Measurements from ENCODE around the gene KRTAP9-3.
"Not testable (repeated sequence)": the region's sequence is repeated elsewhere in the genome, so short reads cannot be mapped to it uniquely, and the experiment has no call there.

KRTAP9-3 gene

GRCh38 chr17:41230094-41230493 is 2.2 kb upstream of the KRTAP9-3 start:
- no peaks in the 10 kb centered on the region for H3K9me3 Mint-ChIP-seq

GRCh38 chr17:41231731-41232130 is 518 bp upstream of the KRTAP9-3 start:
- Mint-ChIP-seq H3K4me3 (no peak overlapping the region), H3K27me3 (ENCODE audit: low read depth) (peaks cover 12% of the 10 kb centered on the region), H3K9me3 (no peaks in the 10 kb centered on the region), H3K27ac (no peak overlapping the region), H3K4me1 (ENCODE audit: low read depth) (no peaks in the 10 kb centered on the region), H3K36me3 (ENCODE audit: low read depth) (no peaks in the 10 kb centered on the region)

More at GRCh38 chr17:41230094-41230493, 2.2 kb upstream of the KRTAP9-3 start:
- H3K27me3 Mint-ChIP-seq (ENCODE audit: low read depth) = peaks cover 12% of the 10 kb centered on the region
- no peak overlapping the region for H3K27ac Mint-ChIP-seq
- no peaks in the 10 kb centered on the region for H3K4me1 Mint-ChIP-seq (ENCODE audit: low read depth)
- no peak overlapping the region for H3K4me3 Mint-ChIP-seq
- H3K36me3 Mint-ChIP-seq (ENCODE audit: low read depth) = no peaks in the 10 kb centered on the region

- H3K27me3 Mint-ChIP-seq (ENCODE audit: low read depth); H3K36me3 Mint-ChIP-seq (ENCODE audit: low read depth): not testable (repeated sequence)
Observed at GRCh38 chr17:41237116-41237515, 4.9 kb downstream of the KRTAP9-3 start.

GRCh38 chr17:41237949-41238437 is 5.7 kb downstream of the KRTAP9-3 start, which contains the start of gene KRTAP9-8:
KRTAP9-8 (plus strand) TSS chr17:41237999; CDS start chr17:41238052, 53 bp downstream.
- not testable (repeated sequence) for H3K27ac Mint-ChIP-seq; H3K4me3 Mint-ChIP-seq; H3K36me3 Mint-ChIP-seq (ENCODE audit: low read depth); H3K4me1 Mint-ChIP-seq (ENCODE audit: low read depth); H3K27me3 Mint-ChIP-seq (ENCODE audit: low read depth); H3K9me3 Mint-ChIP-seq

More at GRCh38 chr17:41237116-41237515, 4.9 kb downstream of the KRTAP9-3 start:
- H3K27ac Mint-ChIP-seq; H3K4me1 Mint-ChIP-seq (ENCODE audit: low read depth); H3K4me3 Mint-ChIP-seq; H3K9me3 Mint-ChIP-seq: not testable (repeated sequence)

- H3K4me3 Mint-ChIP-seq; H3K4me1 Mint-ChIP-seq (ENCODE audit: low read depth); H3K27ac Mint-ChIP-seq; H3K9me3 Mint-ChIP-seq; H3K36me3 Mint-ChIP-seq (ENCODE audit: low read depth): not testable (repeated sequence)
- H3K27me3 Mint-ChIP-seq (ENCODE audit: low read depth) = peaks cover 13% of the 10 kb centered on the region
Observed at GRCh38 chr17:41246995-41247787, 14.9 kb downstream of the KRTAP9-3 start.

GRCh38 chr17:41249637-41250240 is 17.5 kb downstream of the KRTAP9-3 start, which contains the start of gene KRTAP9-4:
KRTAP9-4 (plus strand) TSS chr17:41249687; CDS start chr17:41249721, 34 bp downstream.
- not testable (repeated sequence) for H3K4me3 Mint-ChIP-seq; H3K27ac Mint-ChIP-seq; H3K4me1 Mint-ChIP-seq (ENCODE audit: low read depth); H3K36me3 Mint-ChIP-seq (ENCODE audit: low read depth); H3K9me3 Mint-ChIP-seq
- H3K27me3 Mint-ChIP-seq (ENCODE audit: low read depth) = peaks cover 20% of the 10 kb centered on the region

GRCh38 chr17:41251261-41251660 is 19.0 kb downstream of the KRTAP9-3 start:
- H3K27ac Mint-ChIP-seq = no peak overlapping the region
- no peak overlapping the region for H3K4me3 Mint-ChIP-seq
- peaks cover 25% of the 10 kb centered on the region for H3K27me3 Mint-ChIP-seq (ENCODE audit: low read depth)
- no peaks in the 10 kb centered on the region for H3K4me1 Mint-ChIP-seq (ENCODE audit: low read depth)
- H3K36me3 Mint-ChIP-seq (ENCODE audit: low read depth) = no peaks in the 10 kb centered on the region
- H3K9me3 Mint-ChIP-seq = no peaks in the 10 kb centered on the region

- H3K36me3 Mint-ChIP-seq (ENCODE audit: low read depth) = no peaks in the 10 kb centered on the region
- H3K4me1 Mint-ChIP-seq (ENCODE audit: low read depth) = no peaks in the 10 kb centered on the region
- H3K4me3 Mint-ChIP-seq = no peak overlapping the region
- H3K27ac Mint-ChIP-seq = no peak overlapping the region
- no peaks in the 10 kb centered on the region for H3K9me3 Mint-ChIP-seq
- H3K27me3 Mint-ChIP-seq (ENCODE audit: low read depth) = peaks cover 46% of the 10 kb centered on the region
Observed at GRCh38 chr17:41254861-41255260, 22.6 kb downstream of the KRTAP9-3 start.

- not testable (repeated sequence) for H3K27ac Mint-ChIP-seq; H3K36me3 Mint-ChIP-seq (ENCODE audit: low read depth); H3K4me3 Mint-ChIP-seq; H3K4me1 Mint-ChIP-seq (ENCODE audit: low read depth); H3K9me3 Mint-ChIP-seq
- peaks cover 47% of the 10 kb centered on the region for H3K27me3 Mint-ChIP-seq (ENCODE audit: low read depth)
Observed at GRCh38 chr17:41255381-41256290, 23.4 kb downstream of the KRTAP9-3 start, which contains the start of gene KRTAP9-9. KRTAP9-9 (plus strand) TSS chr17:41255384.

GRCh38 chr17:41256291-41256685 is 24.0 kb downstream of the KRTAP9-3 start:
- Mint-ChIP-seq H3K9me3 (no peaks in the 10 kb centered on the region), H3K4me1 (ENCODE audit: low read depth) (no peaks in the 10 kb centered on the region), H3K4me3 (no peak overlapping the region), H3K36me3 (ENCODE audit: low read depth) (no peaks in the 10 kb centered on the region), H3K27ac (no peak overlapping the region), H3K27me3 (ENCODE audit: low read depth) (peaks cover 52% of the 10 kb centered on the region)

GRCh38 chr17:41258406-41258805 is 26.2 kb downstream of the KRTAP9-3 start:
- no peaks in the 10 kb centered on the region for H3K36me3 Mint-ChIP-seq (ENCODE audit: low read depth)
- peaks cover 58% of the 10 kb centered on the region for H3K27me3 Mint-ChIP-seq (ENCODE audit: low read depth)

GRCh38 chr17:41263212-41263611 is 31.0 kb downstream of the KRTAP9-3 start:
- Mint-ChIP-seq H3K27ac (no peak overlapping the region), H3K27me3 (ENCODE audit: low read depth) (peaks cover 48% of the 10 kb centered on the region), H3K36me3 (ENCODE audit: low read depth) (no peaks in the 10 kb centered on the region), H3K4me1 (ENCODE audit: low read depth) (no peaks in the 10 kb centered on the region), H3K9me3 (no peaks in the 10 kb centered on the region), H3K4me3 (no peak overlapping the region)

More at GRCh38 chr17:41258406-41258805, 26.2 kb downstream of the KRTAP9-3 start:
- Mint-ChIP-seq H3K4me3 (no peak overlapping the region), H3K4me1 (ENCODE audit: low read depth) (no peaks in the 10 kb centered on the region), H3K9me3 (no peaks in the 10 kb centered on the region), H3K27ac (no peak overlapping the region)

GRCh38 chr17:41264599-41264998 is 32.4 kb downstream of the KRTAP9-3 start:
- Mint-ChIP-seq H3K36me3 (ENCODE audit: low read depth) (no peaks in the 10 kb centered on the region), H3K4me1 (ENCODE audit: low read depth) (no peaks in the 10 kb centered on the region), H3K27me3 (ENCODE audit: low read depth) (peaks cover 35% of the 10 kb centered on the region), H3K27ac (no peak overlapping the region), H3K4me3 (no peak overlapping the region), H3K9me3 (no peaks in the 10 kb centered on the region)

- no peaks in the 10 kb centered on the region for H3K36me3 Mint-ChIP-seq (ENCODE audit: low read depth)
- no peaks in the 10 kb centered on the region for H3K4me1 Mint-ChIP-seq (ENCODE audit: low read depth)
- no peak within 1 kb of the TSS for H3K27ac Mint-ChIP-seq
- no peaks in the 10 kb centered on the region for H3K9me3 Mint-ChIP-seq
- H3K4me3 Mint-ChIP-seq = no peak within 1 kb of the TSS
- peaks cover 33% of the 10 kb centered on the region for H3K27me3 Mint-ChIP-seq (ENCODE audit: low read depth)
Observed at GRCh38 chr17:41265078-41265477, 32.8 kb downstream of the KRTAP9-3 start, which contains the start of gene KRTAP9-6. KRTAP9-6 (plus strand) TSS chr17:41265378; CDS start chr17:41265378, 0 bp downstream.

All from T-helper 1 cell treated with Interleukin-12 subunit alpha and Interleukin-12 subunit beta and Interleukin-4 antibody, amounts not matched to agents 30 μg/mL and 1 μg/mL, for 36 hours (primary cell).